SK-N-MC (cell line): ENCODE data around the gene SLC1A5.

Experiments used
- EZH2 ChIP-seq: fragments of 200-600 bp; sonication (generic); IDR thresholded peaks from one replicate; pipeline ENCODE4 v1.6.1; 2017; ENCODE audit warnings: antibody characterized with exemption
- FOXP2 ChIP-seq: optimal IDR thresholded peaks from 2 replicates; pipeline ENCODE3; 2011; ENCODE audit warnings: mild to moderate bottlenecking, moderate library complexity; ENCODE audit not compliant: insufficient read depth; ENCODE audit errors: extremely low read length, control extremely low read depth
- POLR2AphosphoS5 ChIP-seq: IDR thresholded peaks from 2 replicates; pipeline ENCODE4 v1.6.1; 2012; ENCODE audit warnings: mild to moderate bottlenecking, low read depth, low read length, borderline replicate concordance

DNA sequence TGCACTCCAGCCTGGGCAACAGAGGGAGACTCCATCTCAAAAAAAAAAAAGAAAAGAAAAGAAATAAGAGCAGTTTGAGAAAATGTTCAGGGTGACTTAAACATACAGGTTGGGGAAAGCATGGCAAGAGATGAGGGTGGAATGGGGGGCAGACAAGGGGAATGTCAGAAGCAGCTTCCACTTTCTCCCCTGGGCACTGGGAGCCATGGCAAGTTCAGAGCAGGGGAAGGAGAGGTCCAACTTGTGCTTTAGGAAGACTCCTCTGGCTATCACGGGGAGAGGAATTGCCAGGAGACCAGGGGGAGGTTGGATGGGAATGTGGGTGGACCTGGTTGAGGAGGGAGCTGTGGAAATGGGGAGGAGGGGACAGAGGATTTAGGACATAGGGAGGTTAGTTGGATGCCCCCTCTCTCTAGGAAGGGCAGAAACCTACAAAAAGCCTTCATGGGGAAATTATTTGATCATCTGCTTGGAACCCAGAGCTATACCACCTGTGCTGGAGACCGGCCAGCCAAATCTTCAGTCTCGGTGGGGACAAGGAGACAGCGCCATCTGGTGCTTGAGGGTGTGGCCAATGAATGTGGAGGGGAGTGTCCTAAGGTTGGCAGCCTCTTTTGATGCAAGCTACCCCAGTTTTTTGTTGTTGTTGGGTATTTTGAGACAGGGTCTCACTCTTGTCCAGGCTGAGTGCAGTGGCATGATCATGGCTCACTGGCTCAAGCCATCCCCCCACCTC lies 34.8 kb downstream of the SLC1A5 start:
- TF ChIP-seq POLR2AphosphoS5 (no peak), EZH2 (no peak), FOXP2 (no peak)
